HG03196 (cell line): ENCODE data around the gene MAFG.

Experiments
- ATAC-seq: cut with Tn5 transposase; IDR thresholded peaks from one replicate; pipeline ENCODE4 v1.9.1; 2021; ENCODE audit not compliant: unreplicated experiment

Gene MAFG

GRCh38 chr17:81939881-81940385 lies 12.4 kb upstream of the MAFG start:
- ATAC-seq = no peak

- no peak for ATAC-seq
These were observed 11.7 kb upstream of the MAFG start for GRCh38 chr17:81939218-81939617.

- no peak for ATAC-seq
These were observed 8.2 kb upstream of the MAFG start for GRCh38 chr17:81935709-81936084.

GRCh38 chr17:81934850-81935708 lies 7.5 kb upstream of the MAFG start:
- ATAC-seq = no peak

- no peak for ATAC-seq
These were observed 6.7 kb upstream of the MAFG start for GRCh38 chr17:81934098-81934757.

GRCh38 chr17:81933178-81933699 lies 5.7 kb upstream of the MAFG start:
- no peak for ATAC-seq

GRCh38 chr17:81932333-81932983 lies 4.9 kb upstream of the MAFG start:
- no peak for ATAC-seq

- ATAC-seq = no peak
These were observed 4.2 kb upstream of the MAFG start for GRCh38 chr17:81931557-81932332.

- no peak for ATAC-seq
These were observed 3.6 kb upstream of the MAFG start for GRCh38 chr17:81931189-81931556.

GRCh38 chr17:81930142-81931125 lies 2.9 kb upstream of the MAFG start:
- ATAC-seq = no peak

- no peak for ATAC-seq
These were observed 2.0 kb upstream of the MAFG start for GRCh38 chr17:81929253-81930141.

GRCh38 chr17:81928544-81929252 lies 1.2 kb upstream of the MAFG start:
- no peak for ATAC-seq

- ATAC-seq = peak; percentile 8
These were observed 333 bp downstream of the MAFG start for GRCh38 chr17:81927152-81927652.

- no peak for ATAC-seq
These were observed 934 bp downstream of the MAFG start for GRCh38 chr17:81926451-81927151.

- ATAC-seq = no peak
These were observed 1.6 kb downstream of the MAFG start for GRCh38 chr17:81925860-81926450.

GRCh38 chr17:81924557-81925532 lies 2.7 kb downstream of the MAFG start:
- no peak for ATAC-seq
